WTC11 (cell line): ENCODE measurements around the gene LRMDA. TPM values are rescaled to one million over a fixed set of nuclear protein-coding genes. Genes with fewer than 3 reads are reported as not detected.

Source experiments
- ATAC-seq: fragments of 200-7000 bp; cut with Tn5 transposase; 2 replicates; pipeline ENCODE4 v1.10.0; 2021; ENCODE audit warnings: mild to moderate bottlenecking, moderate library complexity
- CTCF ChIA-PET: fragments of 300-600 bp; sonication (Branson Sonifier 250); formaldehyde crosslinking; loops from one replicate; lab custom pipeline; 2021; ENCODE audit warnings: antibody characterized with exemption; lab: Charles Lee
- POLR2A ChIA-PET: fragments of 350-600 bp; sonication (Branson Sonifier 250); formaldehyde crosslinking; loops from one replicate; lab custom pipeline; 2021; ENCODE audit warnings: antibody characterized with exemption; lab: Charles Lee
- DNase-seq: peaks from one replicate; pipeline ENCODE4 v3.0.0; 2021; ENCODE audit warnings: low spot score
- H3K27ac Mint-ChIP-seq: 2 replicates; pipeline ENCODE4 v1.8.0; 2021; ENCODE audit warnings: mixed read lengths
- H3K27me3 Mint-ChIP-seq: 2 replicates; pipeline ENCODE4 v1.8.0; 2021; ENCODE audit warnings: low read depth, mild to moderate bottlenecking, moderate library complexity, mixed read lengths
- H3K36me3 Mint-ChIP-seq: 2 replicates; pipeline ENCODE4 v1.8.0; 2021; ENCODE audit warnings: mixed read lengths
- H3K4me1 Mint-ChIP-seq: 2 replicates; pipeline ENCODE4 v1.8.0; 2022; ENCODE audit warnings: mixed read lengths
- H3K4me3 Mint-ChIP-seq: 2 replicates; pipeline ENCODE4 v1.8.0; 2021; ENCODE audit warnings: mild to moderate bottlenecking, moderate library complexity, mixed read lengths
- H3K9me3 Mint-ChIP-seq: 2 replicates; pipeline ENCODE4 v1.8.0; 2021; ENCODE audit warnings: mixed read lengths
- ATF2 ChIP-seq: sonication (generic); formaldehyde crosslinking; IDR thresholded peaks from 2 replicates; pipeline ENCODE4 v1.8.1; 2022; ENCODE audit warnings: low read depth, missing genetic modification reagents, borderline replicate concordance
- CREM ChIP-seq: sonication (generic); formaldehyde crosslinking; IDR thresholded peaks from 2 replicates; pipeline ENCODE4 v1.8.1; 2022; ENCODE audit warnings: mild to moderate bottlenecking, missing genetic modification reagents, moderate library complexity
- CTCF ChIP-seq: fragments of 200-600 bp; IDR thresholded peaks from 2 replicates; pipeline ENCODE4 v1.8.0; 2022; ENCODE audit warnings: antibody characterized with exemption
- E2F4 ChIP-seq: sonication (generic); formaldehyde crosslinking; IDR thresholded peaks from 2 replicates; pipeline ENCODE4 v1.8.1; 2022; ENCODE audit warnings: low read depth, mild to moderate bottlenecking, moderate library complexity, missing genetic modification reagents, borderline replicate concordance
- E2F5 ChIP-seq: sonication (generic); formaldehyde crosslinking; IDR thresholded peaks from 2 replicates; pipeline ENCODE4 v1.8.1; 2022; ENCODE audit warnings: mild to moderate bottlenecking, moderate library complexity, missing genetic modification reagents
- ETV6 ChIP-seq: sonication (generic); formaldehyde crosslinking; IDR thresholded peaks from 2 replicates; pipeline ENCODE4 v1.8.1; 2022; ENCODE audit warnings: mild to moderate bottlenecking, missing genetic modification reagents
- FOXP1 ChIP-seq: sonication (generic); formaldehyde crosslinking; IDR thresholded peaks from 2 replicates; pipeline ENCODE4 v1.8.0; 2022; ENCODE audit warnings: missing genetic modification reagents, mild to moderate bottlenecking, moderate library complexity, borderline replicate concordance
- IRF1 ChIP-seq: sonication (generic); formaldehyde crosslinking; IDR thresholded peaks from 2 replicates; pipeline ENCODE4 v1.8.0; 2023; ENCODE audit warnings: missing genetic modification reagents
- JUN ChIP-seq: sonication (generic); formaldehyde crosslinking; IDR thresholded peaks from 2 replicates; pipeline ENCODE4 v1.8.0; 2023; ENCODE audit warnings: mild to moderate bottlenecking, missing genetic modification reagents
- MLX ChIP-seq: sonication (generic); formaldehyde crosslinking; IDR thresholded peaks from 2 replicates; pipeline ENCODE4 v1.8.1; 2023; ENCODE audit warnings: mild to moderate bottlenecking, missing genetic modification reagents, moderate library complexity
- TCF7 ChIP-seq: sonication (generic); formaldehyde crosslinking; IDR thresholded peaks from 2 replicates; pipeline ENCODE4 v1.8.0; 2022; ENCODE audit warnings: mild to moderate bottlenecking, low read depth, missing genetic modification reagents, moderate library complexity
- ZNF121 ChIP-seq: sonication (generic); formaldehyde crosslinking; IDR thresholded peaks from 2 replicates; pipeline ENCODE4 v1.8.0; 2023; ENCODE audit warnings: missing genetic modification reagents
- ZNF317 ChIP-seq: sonication (generic); formaldehyde crosslinking; IDR thresholded peaks from 2 replicates; pipeline ENCODE4 v1.8.1; 2023; ENCODE audit warnings: low read depth, mild to moderate bottlenecking, moderate library complexity, missing genetic modification reagents, borderline replicate concordance
- ZNF416 ChIP-seq: fragments of 250-450 bp; sonication (Bioruptor Pico); IDR thresholded peaks from 2 replicates; pipeline ENCODE4 v1.9.0; 2021; ENCODE audit warnings: mild to moderate bottlenecking, inconsistent platforms
- ZNF532 ChIP-seq: fragments of 250-450 bp; sonication (Bioruptor Pico); IDR thresholded peaks from 2 replicates; pipeline ENCODE4 v1.9.0; 2021; ENCODE audit warnings: mild to moderate bottlenecking, borderline replicate concordance
- total RNA-seq: library from RNA; stranded (reverse); gene quantifications from 3 replicates; pipeline ENCODE4 v1.2.3, GENCODE V29; 2021

The LRMDA gene
- total RNA-seq, 1 experiment from 2014 or later: 0.92 TPM

GRCh38 chr10:76397181-76398042 is 966.0 kb downstream of the LRMDA start (continued):
- no peak for TF ChIP-seq CTCF
- TF ChIP-seq, all 79 proteins: peak for 0

- TF ChIP-seq ETV6: no peak
- TF ChIP-seq IRF1 (CRISPR knock-in tag): no peak
- no peak for TF ChIP-seq TCF7 (CRISPR knock-in tag)
- no peak for TF ChIP-seq ZNF121 (CRISPR knock-in tag)
- TF ChIP-seq E2F4 (CRISPR knock-in tag): no peak
- TF ChIP-seq ZNF416: no peak
- TF ChIP-seq ZNF317 (CRISPR knock-in tag): no peak
- TF ChIP-seq JUN (CRISPR knock-in tag): no peak
- TF ChIP-seq E2F5 (CRISPR knock-in tag): no peak
- no peak for TF ChIP-seq CREM
- no peak for TF ChIP-seq FOXP1 (CRISPR knock-in tag)
- TF ChIP-seq MLX (CRISPR knock-in tag): no peak
- no peak for TF ChIP-seq ATF2 (CRISPR knock-in tag)
- no peak for TF ChIP-seq ZNF532 (CRISPR knock-in tag)
- H3K4me1 Mint-ChIP-seq: peaks cover 18% of the 10 kb centered on the region
- ChIA-PET POLR2A (no interaction called here), CTCF (no interaction called here)
- ATAC-seq: no peak
- no peak overlapping the region for H3K27ac Mint-ChIP-seq
- H3K4me3 Mint-ChIP-seq: no peak overlapping the region
- DNase-seq: no peak
- H3K27me3 Mint-ChIP-seq: no peaks in the 10 kb centered on the region
- H3K36me3 Mint-ChIP-seq: no peaks in the 10 kb centered on the region
- H3K9me3 Mint-ChIP-seq: peaks cover 10% of the 10 kb centered on the region; the same call in 1 of the 2 replicates
These were observed 966.8 kb downstream of the LRMDA start for GRCh38 chr10:76398043-76398710.
